WTC11 (cell line): Measurements from ENCODE around the gene CRYBA4.

ENCODE experiments used
- ATF3 ChIP-seq: sonication (generic); formaldehyde crosslinking; conservative IDR thresholded peaks from 2 replicates; pipeline ENCODE4 v1.8.1; 2022; ENCODE audit warnings: mild to moderate bottlenecking, missing genetic modification reagents
- CBFB ChIP-seq: sonication (generic); formaldehyde crosslinking; IDR thresholded peaks from 2 replicates; pipeline ENCODE4 v1.8.1; 2022; ENCODE audit warnings: mild to moderate bottlenecking, low read depth, missing genetic modification reagents
- CREB1 ChIP-seq: sonication (generic); formaldehyde crosslinking; IDR thresholded peaks from 2 replicates; pipeline ENCODE4 v1.8.0; 2023; ENCODE audit warnings: mild to moderate bottlenecking, missing genetic modification reagents
- CTCF ChIP-seq: fragments of 200-600 bp; IDR thresholded peaks from 2 replicates; pipeline ENCODE4 v1.8.0; 2022; ENCODE audit warnings: antibody characterized with exemption
- E2F4 ChIP-seq: sonication (generic); formaldehyde crosslinking; IDR thresholded peaks from 2 replicates; pipeline ENCODE4 v1.8.1; 2022; ENCODE audit warnings: low read depth, mild to moderate bottlenecking, moderate library complexity, missing genetic modification reagents, borderline replicate concordance
- ELF4 ChIP-seq: sonication (generic); formaldehyde crosslinking; IDR thresholded peaks from 2 replicates; pipeline ENCODE4 v1.8.1; 2022; ENCODE audit warnings: low read depth, mild to moderate bottlenecking, moderate library complexity, missing genetic modification reagents
- GABPB1 ChIP-seq: sonication (generic); formaldehyde crosslinking; IDR thresholded peaks from 2 replicates; pipeline ENCODE4 v1.8.1; 2023; ENCODE audit warnings: mild to moderate bottlenecking, missing genetic modification reagents
- GRHL2 ChIP-seq: fragments of 250-450 bp; sonication (Bioruptor Pico); IDR thresholded peaks from 2 replicates; pipeline ENCODE4 v1.8.0; 2022; ENCODE audit warnings: mild to moderate bottlenecking, moderate library complexity; ENCODE audit not compliant: insufficient replicate concordance, severe bottlenecking
- MAX ChIP-seq: sonication (generic); formaldehyde crosslinking; IDR thresholded peaks from 2 replicates; pipeline ENCODE4 v1.8.0; 2022; ENCODE audit warnings: mild to moderate bottlenecking, missing genetic modification reagents
- NFYB ChIP-seq: sonication (generic); formaldehyde crosslinking; conservative IDR thresholded peaks from 2 replicates; pipeline ENCODE4 v1.8.0; 2022; ENCODE audit warnings: low read depth, missing genetic modification reagents
- ZNF263 ChIP-seq: sonication (generic); formaldehyde crosslinking; IDR thresholded peaks from 2 replicates; pipeline ENCODE4 v1.8.1; 2022; ENCODE audit warnings: low read depth, mild to moderate bottlenecking, moderate library complexity, missing genetic modification reagents
- TF ChIP-seq, protein P1 (sequence below): sonication (generic); formaldehyde crosslinking; IDR thresholded peaks from 2 replicates; pipeline ENCODE4 v1.8.1; 2022; ENCODE audit warnings: low read depth, missing genetic modification reagents, borderline replicate concordance

DNA sequence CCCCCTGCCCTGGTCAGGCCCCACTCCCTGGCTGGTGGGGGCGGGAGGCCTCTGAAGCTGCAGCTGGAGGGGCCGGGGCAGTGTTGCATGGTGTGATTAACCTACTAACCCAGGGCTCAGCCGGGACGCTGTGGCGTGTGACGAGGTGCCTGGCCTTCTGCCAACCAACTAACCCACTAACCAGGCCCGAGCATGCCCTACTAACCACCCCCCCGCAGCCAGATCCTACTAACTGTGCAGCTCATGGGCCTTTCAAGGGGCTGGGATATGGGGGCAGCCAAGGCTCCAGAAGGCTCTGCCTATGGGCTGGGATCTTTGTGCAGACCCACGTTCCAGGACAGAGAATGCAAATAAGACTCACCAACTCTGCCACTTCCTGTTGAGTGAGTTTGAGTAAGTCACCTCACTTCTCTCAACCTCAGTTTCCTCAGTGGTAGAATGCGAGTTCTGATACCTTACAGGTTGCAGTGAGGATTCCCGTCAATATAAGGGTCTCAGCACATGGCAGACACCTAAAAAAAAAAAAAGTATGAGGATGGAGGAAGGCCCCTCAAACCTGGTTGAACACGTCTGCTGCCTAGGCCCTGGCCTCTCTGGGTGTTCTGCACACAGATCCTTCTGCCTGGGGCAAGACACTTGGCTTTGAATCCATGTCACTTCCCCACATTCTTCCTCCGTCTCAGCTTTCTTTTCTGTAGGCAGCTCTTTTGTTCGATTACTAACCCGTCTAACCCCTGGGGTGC is 49.7 kb downstream of the CRYBA4 start:
- TF ChIP-seq CTCF: no peak
- no peak for TF ChIP-seq CBFB
- no peak for TF ChIP-seq GABPB1 (CRISPR knock-in tag)
- TF ChIP-seq, protein P1, sequence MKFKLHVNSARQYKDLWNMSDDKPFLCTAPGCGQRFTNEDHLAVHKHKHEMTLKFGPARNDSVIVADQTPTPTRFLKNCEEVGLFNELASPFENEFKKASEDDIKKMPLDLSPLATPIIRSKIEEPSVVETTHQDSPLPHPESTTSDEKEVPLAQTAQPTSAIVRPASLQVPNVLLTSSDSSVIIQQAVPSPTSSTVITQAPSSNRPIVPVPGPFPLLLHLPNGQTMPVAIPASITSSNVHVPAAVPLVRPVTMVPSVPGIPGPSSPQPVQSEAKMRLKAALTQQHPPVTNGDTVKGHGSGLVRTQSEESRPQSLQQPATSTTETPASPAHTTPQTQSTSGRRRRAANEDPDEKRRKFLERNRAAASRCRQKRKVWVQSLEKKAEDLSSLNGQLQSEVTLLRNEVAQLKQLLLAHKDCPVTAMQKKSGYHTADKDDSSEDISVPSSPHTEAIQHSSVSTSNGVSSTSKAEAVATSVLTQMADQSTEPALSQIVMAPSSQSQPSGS (CRISPR knock-in tag): no peak
- no peak for TF ChIP-seq ATF3 (CRISPR knock-in tag)
- no peak for TF ChIP-seq E2F4
- no peak for TF ChIP-seq MAX (CRISPR knock-in tag)
- no peak for TF ChIP-seq CREB1 (CRISPR knock-in tag)
- no peak for TF ChIP-seq ELF4 (CRISPR knock-in tag)
- no peak for TF ChIP-seq GRHL2 (CRISPR knock-in tag)
- TF ChIP-seq ZNF263 (CRISPR knock-in tag): no peak
- TF ChIP-seq NFYB: no peak
